Endothelial cell of umbilical vein (primary cell): ENCODE data around the gene CTSA.

Source experiments
- CTCF ChIP-seq, 2 donors: IDR thresholded peaks; 1 replicate in 1 of 2; 2 replicates in 1 of 2; pipeline ENCODE4 v1.5.1; 2011; ENCODE audit warnings: low read length in 2 of 2, mild to moderate bottlenecking in 2 of 2, moderate library complexity in 2 of 2, control low read depth in 1 of 2, inconsistent platforms in 1 of 2, low read depth in 1 of 2; ENCODE audit not compliant: insufficient read depth in 1 of 2; ENCODE audit errors: extremely low read depth in 1 of 2
- EZH2 ChIP-seq: IDR thresholded peaks from 2 replicates; pipeline ENCODE4 v1.6.1; 2012; ENCODE audit warnings: borderline replicate concordance, low read depth, mild to moderate bottlenecking, moderate library complexity, low read length, inconsistent platforms; ENCODE audit not compliant: severe bottlenecking
- FOS ChIP-seq: IDR thresholded peaks from 2 replicates; pipeline ENCODE4 v1.6.1; 2011; ENCODE audit warnings: mild to moderate bottlenecking, low read length, moderate library complexity, borderline replicate concordance; ENCODE audit not compliant: insufficient read depth
- JUN ChIP-seq: IDR thresholded peaks from 2 replicates; pipeline ENCODE4 v1.6.1; 2011; ENCODE audit warnings: borderline replicate concordance, low read depth; ENCODE audit not compliant: insufficient read length, insufficient read depth
- MYC ChIP-seq: IDR thresholded peaks from one replicate; pipeline ENCODE4 v1.6.1; 2011; ENCODE audit warnings: mild to moderate bottlenecking, low read depth, low read length
- POLR2A ChIP-seq: IDR thresholded peaks from 2 replicates; pipeline ENCODE4 v1.6.1; 2012; ENCODE audit warnings: low read depth, mild to moderate bottlenecking, control low read depth, low read length
- POLR2AphosphoS5 ChIP-seq: IDR thresholded peaks from 2 replicates; pipeline ENCODE4 v1.6.1; 2012; ENCODE audit warnings: low read depth, mild to moderate bottlenecking, control low read depth, low read length, moderate library complexity; ENCODE audit not compliant: insufficient read depth
- TF ChIP-seq, protein P1 (sequence below): IDR thresholded peaks from 2 replicates; pipeline ENCODE4 v1.6.1; 2011; ENCODE audit not compliant: insufficient read depth, insufficient read length

- no peak for TF ChIP-seq CTCF (IDR thresholded peaks at IDR 0.05; ENCODE audit: extremely low read depth in 1 of 2, insufficient read depth in 1 of 2, low read depth in 1 of 2, low read length in 2 of 2)
- no peak for TF ChIP-seq MYC
- TF ChIP-seq POLR2A: no peak
- no peak for TF ChIP-seq POLR2AphosphoS5
- no peak for TF ChIP-seq EZH2
- TF ChIP-seq FOS: no peak
- TF ChIP-seq JUN: no peak
- TF ChIP-seq, protein P1, sequence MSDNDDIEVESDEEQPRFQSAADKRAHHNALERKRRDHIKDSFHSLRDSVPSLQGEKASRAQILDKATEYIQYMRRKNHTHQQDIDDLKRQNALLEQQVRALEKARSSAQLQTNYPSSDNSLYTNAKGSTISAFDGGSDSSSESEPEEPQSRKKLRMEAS: no peak
These were observed 12.9 kb upstream of the CTSA start for GRCh38 chr20:45878076-45878761.
